ENCODE data around the gene TMEM140.

Gene TMEM140

GRCh38 chr7:135186261-135186540, 38.3 kb downstream of the TMEM140 start:
- Histone ChIP-seq H3K4me3 (ENCODE audit: low read depth, low read length) (no peak overlapping the region), H3K36me3 (ENCODE audit: control insufficient read depth, insufficient read depth, low read length) (peaks cover 49% of the 10 kb centered on the region), H3K9ac (ENCODE audit: low read depth, low read length) (no peak overlapping the region), H3K9me3 (ENCODE audit: control insufficient read depth, insufficient read depth, low read length) (peaks cover 9% of the 10 kb centered on the region), H3K27me3 (ENCODE audit: control insufficient read depth, insufficient read depth, low read length) (no peaks in the 10 kb centered on the region), H3K4me1 (ENCODE audit: control insufficient read depth, insufficient read depth, low read length) (no peaks in the 10 kb centered on the region), H3K27ac (ENCODE audit: low read depth, low read length) (no peak overlapping the region)

GRCh38 chr7:135186841-135187253, 39.0 kb downstream of the TMEM140 start:
- Histone ChIP-seq H3K27me3 (ENCODE audit: control insufficient read depth, insufficient read depth, low read length) (no peaks in the 10 kb centered on the region), H3K27ac (ENCODE audit: low read depth, low read length) (no peak overlapping the region), H3K36me3 (ENCODE audit: control insufficient read depth, insufficient read depth, low read length) (peaks cover 52% of the 10 kb centered on the region), H3K9me3 (ENCODE audit: control insufficient read depth, insufficient read depth, low read length) (peaks cover 3% of the 10 kb centered on the region), H3K4me1 (ENCODE audit: control insufficient read depth, insufficient read depth, low read length) (no peaks in the 10 kb centered on the region), H3K9ac (ENCODE audit: low read depth, low read length) (no peak overlapping the region), H3K4me3 (ENCODE audit: low read depth, low read length) (no peak overlapping the region)

GRCh38 chr7:135188298-135188984, 40.6 kb downstream of the TMEM140 start:
- no peak overlapping the region for H3K9ac ChIP-seq (ENCODE audit: low read depth, low read length)
- peaks cover 54% of the 10 kb centered on the region for H3K36me3 ChIP-seq (ENCODE audit: control insufficient read depth, insufficient read depth, low read length)
- no peaks in the 10 kb centered on the region for H3K4me1 ChIP-seq (ENCODE audit: control insufficient read depth, insufficient read depth, low read length)
- no peak overlapping the region for H3K4me3 ChIP-seq (ENCODE audit: low read depth, low read length)
- no peaks in the 10 kb centered on the region for H3K9me3 ChIP-seq (ENCODE audit: control insufficient read depth, insufficient read depth, low read length)
- H3K27ac ChIP-seq (ENCODE audit: low read depth, low read length): no peak overlapping the region
- no peaks in the 10 kb centered on the region for H3K27me3 ChIP-seq (ENCODE audit: control insufficient read depth, insufficient read depth, low read length)

GRCh38 chr7:135189221-135189662, 41.4 kb downstream of the TMEM140 start:
- Histone ChIP-seq H3K27ac (ENCODE audit: low read depth, low read length) (no peak overlapping the region), H3K9ac (ENCODE audit: low read depth, low read length) (no peak overlapping the region), H3K27me3 (ENCODE audit: control insufficient read depth, insufficient read depth, low read length) (no peaks in the 10 kb centered on the region), H3K4me1 (ENCODE audit: control insufficient read depth, insufficient read depth, low read length) (no peaks in the 10 kb centered on the region), H3K4me3 (ENCODE audit: low read depth, low read length) (no peak overlapping the region), H3K36me3 (ENCODE audit: control insufficient read depth, insufficient read depth, low read length) (peaks cover 49% of the 10 kb centered on the region), H3K9me3 (ENCODE audit: control insufficient read depth, insufficient read depth, low read length) (no peaks in the 10 kb centered on the region)

GRCh38 chr7:135189961-135190360, 42.1 kb downstream of the TMEM140 start:
- no peak overlapping the region for H3K27ac ChIP-seq (ENCODE audit: low read depth, low read length)
- H3K4me1 ChIP-seq (ENCODE audit: control insufficient read depth, insufficient read depth, low read length): no peaks in the 10 kb centered on the region
- H3K9me3 ChIP-seq (ENCODE audit: control insufficient read depth, insufficient read depth, low read length): no peaks in the 10 kb centered on the region
- no peaks in the 10 kb centered on the region for H3K27me3 ChIP-seq (ENCODE audit: control insufficient read depth, insufficient read depth, low read length)
- H3K4me3 ChIP-seq (ENCODE audit: low read depth, low read length): no peak overlapping the region
- H3K36me3 ChIP-seq (ENCODE audit: control insufficient read depth, insufficient read depth, low read length): peaks cover 47% of the 10 kb centered on the region
- H3K9ac ChIP-seq (ENCODE audit: low read depth, low read length): no peak overlapping the region

GRCh38 chr7:135190703-135191102, 42.8 kb downstream of the TMEM140 start:
- Histone ChIP-seq H3K4me1 (ENCODE audit: control insufficient read depth, insufficient read depth, low read length) (no peaks in the 10 kb centered on the region), H3K9ac (ENCODE audit: low read depth, low read length) (no peak overlapping the region), H3K36me3 (ENCODE audit: control insufficient read depth, insufficient read depth, low read length) (peaks cover 41% of the 10 kb centered on the region), H3K9me3 (ENCODE audit: control insufficient read depth, insufficient read depth, low read length) (no peaks in the 10 kb centered on the region), H3K27me3 (ENCODE audit: control insufficient read depth, insufficient read depth, low read length) (no peaks in the 10 kb centered on the region), H3K4me3 (ENCODE audit: low read depth, low read length) (no peak overlapping the region), H3K27ac (ENCODE audit: low read depth, low read length) (no peak overlapping the region)

GRCh38 chr7:135192914-135193536, 45.2 kb downstream of the TMEM140 start:
- no peak overlapping the region for H3K27ac ChIP-seq (ENCODE audit: low read depth, low read length)
- peaks cover 29% of the 10 kb centered on the region for H3K36me3 ChIP-seq (ENCODE audit: control insufficient read depth, insufficient read depth, low read length)
- no peaks in the 10 kb centered on the region for H3K27me3 ChIP-seq (ENCODE audit: control insufficient read depth, insufficient read depth, low read length)
- no peaks in the 10 kb centered on the region for H3K9me3 ChIP-seq (ENCODE audit: control insufficient read depth, insufficient read depth, low read length)
- no peak overlapping the region for H3K4me3 ChIP-seq (ENCODE audit: low read depth, low read length)
- H3K9ac ChIP-seq (ENCODE audit: low read depth, low read length): no peak overlapping the region
- H3K4me1 ChIP-seq (ENCODE audit: control insufficient read depth, insufficient read depth, low read length): no peaks in the 10 kb centered on the region

- H3K27me3 ChIP-seq (ENCODE audit: control insufficient read depth, insufficient read depth, low read length): no peaks in the 10 kb centered on the region
- H3K9ac ChIP-seq (ENCODE audit: low read depth, low read length): no peak overlapping the region
- no peaks in the 10 kb centered on the region for H3K4me1 ChIP-seq (ENCODE audit: control insufficient read depth, insufficient read depth, low read length)
- H3K9me3 ChIP-seq (ENCODE audit: control insufficient read depth, insufficient read depth, low read length): no peaks in the 10 kb centered on the region
- H3K4me3 ChIP-seq (ENCODE audit: low read depth, low read length): no peak overlapping the region
- peaks cover 24% of the 10 kb centered on the region for H3K36me3 ChIP-seq (ENCODE audit: control insufficient read depth, insufficient read depth, low read length)
- no peak overlapping the region for H3K27ac ChIP-seq (ENCODE audit: low read depth, low read length)
Measured at GRCh38 chr7:135193615-135194081, 45.8 kb downstream of the TMEM140 start.

- Histone ChIP-seq H3K27ac (ENCODE audit: low read depth, low read length) (no peak overlapping the region), H3K9me3 (ENCODE audit: control insufficient read depth, insufficient read depth, low read length) (no peaks in the 10 kb centered on the region), H3K36me3 (ENCODE audit: control insufficient read depth, insufficient read depth, low read length) (peaks cover 20% of the 10 kb centered on the region), H3K27me3 (ENCODE audit: control insufficient read depth, insufficient read depth, low read length) (no peaks in the 10 kb centered on the region), H3K9ac (ENCODE audit: low read depth, low read length) (no peak overlapping the region), H3K4me3 (ENCODE audit: low read depth, low read length) (no peak overlapping the region), H3K4me1 (ENCODE audit: control insufficient read depth, insufficient read depth, low read length) (0 out of 2 replicates have a peak, but pooled peaks cover 2% of the 10 kb centered on the region)
Measured at GRCh38 chr7:135194494-135195095, 46.7 kb downstream of the TMEM140 start.

GRCh38 chr7:135195156-135195555, 47.3 kb downstream of the TMEM140 start:
- Histone ChIP-seq H3K36me3 (ENCODE audit: control insufficient read depth, insufficient read depth, low read length) (peaks cover 21% of the 10 kb centered on the region), H3K9me3 (ENCODE audit: control insufficient read depth, insufficient read depth, low read length) (no peaks in the 10 kb centered on the region), H3K4me1 (ENCODE audit: control insufficient read depth, insufficient read depth, low read length) (peaks cover 2% of the 10 kb centered on the region; the same call in 1 of the 2 replicates), H3K27me3 (ENCODE audit: control insufficient read depth, insufficient read depth, low read length) (no peaks in the 10 kb centered on the region), H3K27ac (ENCODE audit: low read depth, low read length) (no peak overlapping the region), H3K9ac (ENCODE audit: low read depth, low read length) (no peak overlapping the region), H3K4me3 (ENCODE audit: low read depth, low read length) (no peak overlapping the region)

- Histone ChIP-seq H3K9ac (ENCODE audit: low read depth, low read length) (no peak overlapping the region), H3K4me1 (ENCODE audit: control insufficient read depth, insufficient read depth, low read length) (peaks cover 2% of the 10 kb centered on the region; the same call in 1 of the 2 replicates), H3K27me3 (ENCODE audit: control insufficient read depth, insufficient read depth, low read length) (no peaks in the 10 kb centered on the region), H3K4me3 (ENCODE audit: low read depth, low read length) (no peak overlapping the region), H3K36me3 (ENCODE audit: control insufficient read depth, insufficient read depth, low read length) (peaks cover 28% of the 10 kb centered on the region), H3K27ac (ENCODE audit: low read depth, low read length) (no peak overlapping the region), H3K9me3 (ENCODE audit: control insufficient read depth, insufficient read depth, low read length) (no peaks in the 10 kb centered on the region)
Measured at GRCh38 chr7:135195968-135196629, 48.2 kb downstream of the TMEM140 start.

All from HUES48 (cell line).